Dedifferentiated amniotic fluid mesenchymal stem cell (primary cell): Measurements from ENCODE around the gene ZC3H12C.
"Not testable (repeated sequence)": the region's sequence is repeated elsewhere in the genome, so short reads cannot be mapped to it uniquely, and the experiment has no call there.

Experiments
- DNase-seq: peaks from one replicate; pipeline ENCODE4 v3.0.0-alpha.2; 2016; ENCODE audit errors: extremely low spot score

The ZC3H12C gene

GRCh38 chr11:110092515-110093406 lies at the start of gene ZC3H12C:
Gene ZC3H12C (plus strand): TSS chr11:110093392. CDS start chr11:110093412, 20 bp downstream.
- DNase-seq = peak; percentile 75

GRCh38 chr11:110044226-110044968 lies 48.8 kb upstream of the ZC3H12C start:
- DNase-seq = no peak

GRCh38 chr11:110046775-110047380 lies 46.3 kb upstream of the ZC3H12C start:
- DNase-seq = no peak

- no peak for DNase-seq
These were observed 43.5 kb upstream of the ZC3H12C start for GRCh38 chr11:110049501-110050200.

- DNase-seq = no peak
These were observed 43.0 kb upstream of the ZC3H12C start for GRCh38 chr11:110050201-110050506.

GRCh38 chr11:110053848-110054414 lies 39.3 kb upstream of the ZC3H12C start:
- DNase-seq = no peak

- no peak for DNase-seq
These were observed 36.2 kb upstream of the ZC3H12C start for GRCh38 chr11:110056956-110057355.

GRCh38 chr11:110059706-110060463 lies 33.3 kb upstream of the ZC3H12C start:
- no peak for DNase-seq

GRCh38 chr11:110061296-110061695 lies 31.9 kb upstream of the ZC3H12C start:
- no peak for DNase-seq

- DNase-seq = no peak
These were observed 30.9 kb upstream of the ZC3H12C start for GRCh38 chr11:110062247-110062646.

GRCh38 chr11:110065189-110065588 lies 28.0 kb upstream of the ZC3H12C start:
- DNase-seq = no peak

GRCh38 chr11:110068001-110068400 lies 25.2 kb upstream of the ZC3H12C start:
- not testable (repeated sequence) for DNase-seq

- DNase-seq = peak; percentile 76
These were observed 23.9 kb upstream of the ZC3H12C start for GRCh38 chr11:110069158-110069737.

GRCh38 chr11:110070176-110070575 lies 23.0 kb upstream of the ZC3H12C start:
- DNase-seq = no peak

- DNase-seq = no peak
These were observed 22.0 kb upstream of the ZC3H12C start for GRCh38 chr11:110071197-110071596.

- no peak for DNase-seq
These were observed 20.3 kb upstream of the ZC3H12C start for GRCh38 chr11:110072930-110073329.

GRCh38 chr11:110074499-110074898 lies 18.7 kb upstream of the ZC3H12C start:
- DNase-seq = no peak

- no peak for DNase-seq
These were observed 17.9 kb upstream of the ZC3H12C start for GRCh38 chr11:110075105-110075846.

- DNase-seq = no peak
These were observed 17.4 kb upstream of the ZC3H12C start for GRCh38 chr11:110075847-110076208.
